B cell (primary cell): Measurements from ENCODE around the gene ZMYND8.
"Not testable (repeated sequence)": the region's sequence is repeated elsewhere in the genome, so short reads cannot be mapped to it uniquely, and the experiment has no call there.

ENCODE experiments used
- EZH2 ChIP-seq: IDR thresholded peaks from 2 replicates; pipeline ENCODE4 v1.6.1; 2012; ENCODE audit warnings: borderline replicate concordance, low read depth, mild to moderate bottlenecking, moderate library complexity, low read length; ENCODE audit not compliant: insufficient read depth, poor library complexity, severe bottlenecking
- TF ChIP-seq, protein P1 (sequence below): fragments of 200-600 bp; IDR thresholded peaks from one replicate; pipeline ENCODE4 v1.8.0; 2022; ENCODE audit warnings: antibody characterized with exemption, mild to moderate bottlenecking

DNA sequence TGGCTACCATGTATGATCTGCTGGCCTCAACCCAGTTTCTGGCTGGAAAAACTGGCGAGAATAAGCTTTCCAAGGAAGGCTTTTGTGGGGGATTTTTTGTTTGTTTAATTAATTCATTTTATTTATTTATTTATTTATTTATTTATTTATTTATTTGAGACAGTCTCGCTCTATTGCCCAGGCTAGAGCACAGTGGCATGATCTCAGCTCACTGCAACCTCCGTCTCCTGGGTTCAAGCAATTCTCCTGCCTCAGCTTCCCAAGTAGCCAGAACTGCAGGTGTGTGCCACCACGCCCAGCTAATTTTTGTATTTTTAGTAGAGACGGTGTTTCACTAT, 79.0 kb downstream of the ZMYND8 start:
- TF ChIP-seq, protein P1, sequence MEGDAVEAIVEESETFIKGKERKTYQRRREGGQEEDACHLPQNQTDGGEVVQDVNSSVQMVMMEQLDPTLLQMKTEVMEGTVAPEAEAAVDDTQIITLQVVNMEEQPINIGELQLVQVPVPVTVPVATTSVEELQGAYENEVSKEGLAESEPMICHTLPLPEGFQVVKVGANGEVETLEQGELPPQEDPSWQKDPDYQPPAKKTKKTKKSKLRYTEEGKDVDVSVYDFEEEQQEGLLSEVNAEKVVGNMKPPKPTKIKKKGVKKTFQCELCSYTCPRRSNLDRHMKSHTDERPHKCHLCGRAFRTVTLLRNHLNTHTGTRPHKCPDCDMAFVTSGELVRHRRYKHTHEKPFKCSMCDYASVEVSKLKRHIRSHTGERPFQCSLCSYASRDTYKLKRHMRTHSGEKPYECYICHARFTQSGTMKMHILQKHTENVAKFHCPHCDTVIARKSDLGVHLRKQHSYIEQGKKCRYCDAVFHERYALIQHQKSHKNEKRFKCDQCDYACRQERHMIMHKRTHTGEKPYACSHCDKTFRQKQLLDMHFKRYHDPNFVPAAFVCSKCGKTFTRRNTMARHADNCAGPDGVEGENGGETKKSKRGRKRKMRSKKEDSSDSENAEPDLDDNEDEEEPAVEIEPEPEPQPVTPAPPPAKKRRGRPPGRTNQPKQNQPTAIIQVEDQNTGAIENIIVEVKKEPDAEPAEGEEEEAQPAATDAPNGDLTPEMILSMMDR: not testable (repeated sequence)
- not testable (repeated sequence) for TF ChIP-seq EZH2
